B cell (primary cell): ENCODE data around the gene SHISA8. TPM values are rescaled to one million over a fixed set of nuclear protein-coding genes. Genes with fewer than 3 reads are reported as not detected.

Experiments used
- ATAC-seq: fragments of 200-7000 bp; cut with Tn5 transposase; one replicate; pipeline ENCODE4 v1.10.0; 2021; ENCODE audit warnings: low read depth, mild to moderate bottlenecking, moderate number of reproducible peaks, moderate library complexity
- CTCF ChIA-PET: fragments of 350-600 bp; sonication (Branson Sonifier 250); formaldehyde crosslinking; loops from one replicate; lab custom pipeline; 2021; ENCODE audit warnings: antibody characterized with exemption, inconsistent platforms; lab: Charles Lee
- POLR2A ChIA-PET: fragments of 350-600 bp; sonication (Branson Sonifier 250); formaldehyde crosslinking; loops from one replicate; lab custom pipeline; 2021; ENCODE audit warnings: antibody characterized with exemption; lab: Charles Lee
- DNase-seq: peaks from one replicate; pipeline ENCODE4 v3.0.0; 2013
- H2AFZ ChIP-seq: 2 replicates; pipeline ENCODE4 v1.6.1; 2012; ENCODE audit warnings: mild to moderate bottlenecking, low read depth, low read length; ENCODE audit not compliant: insufficient read depth, poor library complexity, severe bottlenecking
- H3K27ac ChIP-seq, 2 donors: 1 replicate in 1 of 2; 2 replicates in 1 of 2; pipeline ENCODE4 v1.5.1; 2012 to 2013; ENCODE audit warnings: low read length in 2 of 2, mild to moderate bottlenecking in 2 of 2, moderate library complexity in 1 of 2
- H3K27me3 ChIP-seq, 4 experiments: fragments of 200-600 bp in 1 of 4; sonication (generic) in 1 of 4; replicated peaks in 1 of 4; 1 replicate in 2 of 4; 2 replicates in 2 of 4; pipeline versions ENCODE4 v1.6.1 to v1.7.0; 2013 to 2016; ENCODE audit warnings: low read length in 3 of 4, mild to moderate bottlenecking in 2 of 4, mixed read lengths in 1 of 4, moderate library complexity in 1 of 4; ENCODE audit not compliant: insufficient read depth in 4 of 4, control insufficient read depth in 3 of 4; ENCODE audit errors: control extremely low read depth in 1 of 4
- H3K36me3 ChIP-seq, 2 experiments: replicated peaks in 1 of 2; 1 replicate in 1 of 2; 2 replicates in 1 of 2; pipeline versions ENCODE4 v1.6.1 to v1.7.1; 2013; ENCODE audit warnings: low read length in 1 of 2; ENCODE audit not compliant: insufficient read depth in 2 of 2, control insufficient read depth in 1 of 2; ENCODE audit errors: control extremely low read depth in 1 of 2, extremely low read depth in 1 of 2
- H3K4me1 ChIP-seq, 2 donors: fragments of 200-600 bp in 1 of 2; sonication (generic) in 1 of 2; 1 replicate in 1 of 2; 2 replicates in 1 of 2; pipeline versions ENCODE4 v1.5.1 to v1.6.1; 2013 to 2017; ENCODE audit warnings: low read length in 2 of 2; ENCODE audit not compliant: control insufficient read depth in 2 of 2, insufficient read depth in 2 of 2
- H3K4me2 ChIP-seq: replicated peaks from 2 replicates; pipeline ENCODE3; 2012; ENCODE audit warnings: mild to moderate bottlenecking, low read depth, low read length; ENCODE audit not compliant: poor library complexity, severe bottlenecking
- H3K4me3 ChIP-seq, 5 experiments: fragments of 200-600 bp in 1 of 5; sonication (generic) in 1 of 5; 1 replicate in 3 of 5; 2 replicates in 2 of 5; pipeline versions ENCODE4 v1.5.1 to v1.7.0; 2011 to 2016; ENCODE audit warnings: low read length in 4 of 5, mild to moderate bottlenecking in 4 of 5, low read depth in 2 of 5, control low read depth in 1 of 5, moderate library complexity in 1 of 5; ENCODE audit not compliant: insufficient read depth in 1 of 5; ENCODE audit errors: control extremely low read depth in 1 of 5, extremely low read depth in 1 of 5
- H3K79me2 ChIP-seq: fragments of 200-600 bp; sonication (generic); one replicate; pipeline ENCODE4 v1.6.0; 2016; ENCODE audit warnings: low read length; ENCODE audit not compliant: control insufficient read depth, insufficient read depth
- H3K9ac ChIP-seq: fragments of 200-600 bp; sonication (generic); 2 replicates; pipeline ENCODE4 v1.6.1; 2017; ENCODE audit warnings: mild to moderate bottlenecking, low read length, moderate library complexity
- H3K9me3 ChIP-seq, 3 donors: one replicate each; pipeline versions ENCODE4 v1.6.1 to v1.7.1; 2013; ENCODE audit warnings: low read length in 2 of 3; ENCODE audit not compliant: control insufficient read depth in 2 of 3, insufficient read depth in 1 of 3; ENCODE audit errors: control extremely low read depth in 1 of 3
- H4K20me1 ChIP-seq: 2 replicates; pipeline ENCODE4 v1.6.0; 2012; ENCODE audit warnings: mild to moderate bottlenecking, low read length; ENCODE audit not compliant: insufficient read depth, control insufficient read depth, poor library complexity, severe bottlenecking
- H3K27ac Mint-ChIP-seq: one replicate; pipeline ENCODE4 v1.8.0; 2021; ENCODE audit warnings: mixed read lengths
- H3K27me3 Mint-ChIP-seq: one replicate; pipeline ENCODE4 v1.8.0; 2021; ENCODE audit warnings: mixed read lengths
- H3K4me1 Mint-ChIP-seq: one replicate; pipeline ENCODE4 v1.8.0; 2021; ENCODE audit warnings: mixed read lengths
- H3K4me3 Mint-ChIP-seq: one replicate; pipeline ENCODE4 v1.8.0; 2021; ENCODE audit warnings: mixed read lengths
- H3K9me3 Mint-ChIP-seq: one replicate; pipeline ENCODE4 v1.8.0; 2022; ENCODE audit warnings: mixed read lengths; ENCODE audit not compliant: insufficient read depth
- EZH2 ChIP-seq: IDR thresholded peaks from 2 replicates; pipeline ENCODE4 v1.6.1; 2012; ENCODE audit warnings: borderline replicate concordance, low read depth, mild to moderate bottlenecking, moderate library complexity, low read length; ENCODE audit not compliant: insufficient read depth, poor library complexity, severe bottlenecking
- WGBS: methylation state at CpG from one replicate; pipeline ENCODE4 v1.1.5; 2013; ENCODE audit warnings: missing lambda C conversion rate; ENCODE audit not compliant: insufficient coverage; 5-methylcytosine and 5-hydroxymethylcytosine counted together
- intact Hi-C: fragments of 100-400 bp; cut with micrococcal nuclease; formaldehyde crosslinking; loops from one replicate; pipeline ENCODE4 v1.10.0; 2022
- polyA plus RNA-seq: library from polyadenylated mRNA; depleted of rRNA; stranded (reverse); fragments of >200 nt; gene quantifications from 2 replicates; pipeline ENCODE4 v1.2.3, GENCODE V29; 2012
- total RNA-seq, 2 donors: library from RNA; stranded (reverse); fragments of 120-200 nt in 1 of 2; gene quantifications; 1 replicate in 1 of 2; 2 replicates in 1 of 2; pipeline versions ENCODE4 v1.2.3 to v1.2.4, GENCODE V29; 2013 to 2022
- TF ChIP-seq, protein P1 (sequence below): fragments of 200-600 bp; IDR thresholded peaks from one replicate; pipeline ENCODE4 v1.8.0; 2022; ENCODE audit warnings: antibody characterized with exemption, mild to moderate bottlenecking

Gene SHISA8
- total and polyA plus RNA-seq, 2 donors (not counting 1 experiment from before 2014, with no cell fraction given): 22.4 to 46.5 TPM

DNA sequence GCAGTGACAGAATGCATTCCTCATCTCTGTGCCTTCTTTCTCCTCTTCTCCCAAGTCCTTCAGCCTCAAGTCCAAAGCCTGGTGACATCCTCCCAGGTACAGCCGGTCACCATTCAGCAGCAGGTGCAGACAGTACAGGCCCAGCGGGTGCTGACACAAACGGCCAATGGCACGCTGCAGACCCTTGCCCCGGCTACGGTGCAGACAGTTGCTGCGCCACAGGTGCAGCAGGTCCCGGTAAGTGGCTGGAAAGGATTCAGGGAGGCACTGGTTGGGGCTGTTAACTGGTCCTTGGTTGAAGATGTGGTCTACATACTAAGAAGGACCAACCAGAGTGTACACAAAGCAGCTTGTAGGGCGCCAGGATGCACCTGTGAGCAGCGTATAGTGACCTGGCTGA, 46.3 kb downstream of the SHISA8 start:
- H3K79me2 ChIP-seq: peaks cover 91% of the 10 kb centered on the region

DNA sequence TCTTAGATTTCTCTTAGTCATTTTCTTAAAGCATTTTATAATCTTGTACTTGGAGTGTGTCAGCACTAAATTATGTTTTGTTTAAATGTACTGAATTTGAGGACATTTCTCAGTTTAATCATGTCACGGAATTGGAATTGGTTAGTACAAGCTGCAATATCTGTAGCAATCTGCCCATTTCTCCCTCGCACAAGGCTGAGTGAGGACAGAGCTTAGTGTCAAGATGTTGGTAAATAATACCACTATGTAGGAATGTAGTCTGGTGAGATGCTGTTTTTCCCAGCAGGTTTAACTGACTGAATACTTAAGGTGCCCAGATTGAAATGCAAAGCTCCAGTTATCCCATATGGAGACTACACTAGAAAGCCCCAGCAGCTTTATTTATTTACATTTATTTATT, 51.4 kb downstream of the SHISA8 start:
- no peaks in the 10 kb centered on the region for H3K9me3 ChIP-seq
- H3K4me3 ChIP-seq: no peak overlapping the region
- peak overlapping the region; percentile 80 for H3K4me3 Mint-ChIP-seq
- no peak for TF ChIP-seq EZH2
- TF ChIP-seq, protein P1, sequence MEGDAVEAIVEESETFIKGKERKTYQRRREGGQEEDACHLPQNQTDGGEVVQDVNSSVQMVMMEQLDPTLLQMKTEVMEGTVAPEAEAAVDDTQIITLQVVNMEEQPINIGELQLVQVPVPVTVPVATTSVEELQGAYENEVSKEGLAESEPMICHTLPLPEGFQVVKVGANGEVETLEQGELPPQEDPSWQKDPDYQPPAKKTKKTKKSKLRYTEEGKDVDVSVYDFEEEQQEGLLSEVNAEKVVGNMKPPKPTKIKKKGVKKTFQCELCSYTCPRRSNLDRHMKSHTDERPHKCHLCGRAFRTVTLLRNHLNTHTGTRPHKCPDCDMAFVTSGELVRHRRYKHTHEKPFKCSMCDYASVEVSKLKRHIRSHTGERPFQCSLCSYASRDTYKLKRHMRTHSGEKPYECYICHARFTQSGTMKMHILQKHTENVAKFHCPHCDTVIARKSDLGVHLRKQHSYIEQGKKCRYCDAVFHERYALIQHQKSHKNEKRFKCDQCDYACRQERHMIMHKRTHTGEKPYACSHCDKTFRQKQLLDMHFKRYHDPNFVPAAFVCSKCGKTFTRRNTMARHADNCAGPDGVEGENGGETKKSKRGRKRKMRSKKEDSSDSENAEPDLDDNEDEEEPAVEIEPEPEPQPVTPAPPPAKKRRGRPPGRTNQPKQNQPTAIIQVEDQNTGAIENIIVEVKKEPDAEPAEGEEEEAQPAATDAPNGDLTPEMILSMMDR: no peak
- peaks cover 20% of the 10 kb centered on the region for H4K20me1 ChIP-seq
- peak overlapping the region; percentile 53 for H3K9ac ChIP-seq
- peak overlapping the region; percentile 72 for H3K4me2 ChIP-seq
- no peaks in the 10 kb centered on the region for H3K27me3 ChIP-seq
- peak overlapping the region; percentile 95 for H3K27ac Mint-ChIP-seq
- no peak for ATAC-seq
- peak overlapping the region; percentile 92 to 95 for H3K27ac ChIP-seq
- H3K9me3 Mint-ChIP-seq: no peaks in the 10 kb centered on the region
- peaks cover 75% of the 10 kb centered on the region for H3K79me2 ChIP-seq
- intact Hi-C loops: loop anchor here (1.0 to 2.0 kb wide), 4 partner anchors 25 to 117 kb away; partner anchors contain the start of gene SREBF2
- DNase-seq: no peak
- peaks cover 4 to 19% of the 10 kb centered on the region in 2 experiments for H3K36me3 ChIP-seq
- ChIA-PET POLR2A (interaction anchor here (1.2 to 2.6 kb wide), 5 partner anchors 8 to 77 kb away, joined by 7 to 20 read pairs (median 13); partner anchors contain the start of genes CCDC134 and SREBF2), CTCF (interaction anchor here (2.1 to 3.1 kb wide), 4 partner anchors 9 to 166 kb away, joined by 6 to 23 read pairs (median 19); partner anchors contain the start of gene SREBF2)
- H3K4me1 Mint-ChIP-seq: peaks cover 75% of the 10 kb centered on the region
- no peaks in the 10 kb centered on the region for H3K27me3 Mint-ChIP-seq
- H3K4me1 ChIP-seq: peaks cover 65 to 79% of the 10 kb centered on the region in 2 donors
- H2AFZ ChIP-seq: no peak overlapping the region
- WGBS: 100% methylated on average over 1 of the region's 2 CpGs

More for the DNA sequence above, 46.3 kb downstream of the SHISA8 start:
- Histone ChIP-seq H3K27me3 (no peaks in the 10 kb centered on the region), H3K4me2 (no peak overlapping the region), H3K4me1 (peaks cover 21 to 46% of the 10 kb centered on the region in 2 donors), H2AFZ (no peak overlapping the region), H3K9ac (no peak overlapping the region), H3K4me3 (no peak overlapping the region), H3K9me3 (no peaks in the 10 kb centered on the region), H4K20me1 (peaks cover 24% of the 10 kb centered on the region), H3K27ac (no peak overlapping the region), H3K36me3 (peaks cover 8 to 55% of the 10 kb centered on the region in 2 experiments)
- DNase-seq (no peak), ATAC-seq (no peak)
- Mint-ChIP-seq H3K27ac (peak overlapping the region; percentile 37), H3K9me3 (no peaks in the 10 kb centered on the region), H3K27me3 (no peaks in the 10 kb centered on the region), H3K4me1 (peaks cover 50% of the 10 kb centered on the region), H3K4me3 (no peak overlapping the region)
- ChIA-PET CTCF (interaction anchor here (0.5 to 1.1 kb wide), 2 partner anchors 72 to 165 kb away, joined by 3 to 5 read pairs; no protein-coding TSS in a partner anchor), POLR2A (no interaction called here)
- WGBS: 95% methylated on average over 10 of the region's 10 CpGs
- TF ChIP-seq, protein P1: no peak
- intact Hi-C loops: no loop called here
